Measurements from ENCODE around the gene DPM2.

GRCh38 chr9:127923771-127924170, 13.9 kb downstream of the DPM2 start:
- TF ChIP-seq, protein P1, sequence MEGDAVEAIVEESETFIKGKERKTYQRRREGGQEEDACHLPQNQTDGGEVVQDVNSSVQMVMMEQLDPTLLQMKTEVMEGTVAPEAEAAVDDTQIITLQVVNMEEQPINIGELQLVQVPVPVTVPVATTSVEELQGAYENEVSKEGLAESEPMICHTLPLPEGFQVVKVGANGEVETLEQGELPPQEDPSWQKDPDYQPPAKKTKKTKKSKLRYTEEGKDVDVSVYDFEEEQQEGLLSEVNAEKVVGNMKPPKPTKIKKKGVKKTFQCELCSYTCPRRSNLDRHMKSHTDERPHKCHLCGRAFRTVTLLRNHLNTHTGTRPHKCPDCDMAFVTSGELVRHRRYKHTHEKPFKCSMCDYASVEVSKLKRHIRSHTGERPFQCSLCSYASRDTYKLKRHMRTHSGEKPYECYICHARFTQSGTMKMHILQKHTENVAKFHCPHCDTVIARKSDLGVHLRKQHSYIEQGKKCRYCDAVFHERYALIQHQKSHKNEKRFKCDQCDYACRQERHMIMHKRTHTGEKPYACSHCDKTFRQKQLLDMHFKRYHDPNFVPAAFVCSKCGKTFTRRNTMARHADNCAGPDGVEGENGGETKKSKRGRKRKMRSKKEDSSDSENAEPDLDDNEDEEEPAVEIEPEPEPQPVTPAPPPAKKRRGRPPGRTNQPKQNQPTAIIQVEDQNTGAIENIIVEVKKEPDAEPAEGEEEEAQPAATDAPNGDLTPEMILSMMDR (IDR thresholded peaks at IDR 0.05; ENCODE audit: insufficient read depth, low read length, poor library complexity, severe bottlenecking), result no peak
- no peak for TF ChIP-seq EZH2phosphoT487 (conservative IDR thresholded peaks at IDR 0.05; ENCODE audit: low read length)
